GM19239 (cell line): ENCODE measurements around the gene HNRNPAB.

Experiments used
- DNase-seq: peaks from one replicate; pipeline ENCODE4 v3.0.0; 2011; ENCODE audit warnings: low spot score; ENCODE audit not compliant: insufficient read length
- FAIRE-seq: peaks from 2 replicates; lab custom pipeline; 2011; peaks lifted over from hg19 to GRCh38; lab: Jason Lieb, UNC

The HNRNPAB gene

GRCh38 chr5:178210686-178211085, 6.4 kb downstream of the HNRNPAB start:
- FAIRE-seq: no peak
- DNase-seq: no peak

GRCh38 chr5:178211095-178212048, 7.0 kb downstream of the HNRNPAB start:
- no peak for FAIRE-seq
- no peak for DNase-seq

GRCh38 chr5:178212241-178213002, 8.1 kb downstream of the HNRNPAB start:
- FAIRE-seq: no peak
- DNase-seq: no peak

GRCh38 chr5:178213003-178213461, 8.7 kb downstream of the HNRNPAB start:
- no peak for FAIRE-seq

GRCh38 chr5:178213748-178214151, 9.4 kb downstream of the HNRNPAB start:
- FAIRE-seq: no peak
- DNase-seq: no peak

More at GRCh38 chr5:178213003-178213461, 8.7 kb downstream of the HNRNPAB start:
- no peak for DNase-seq

- no peak for DNase-seq
- no peak for FAIRE-seq
Measured at GRCh38 chr5:178214160-178214803, 9.9 kb downstream of the HNRNPAB start.

GRCh38 chr5:178215280-178216002, 11.1 kb downstream of the HNRNPAB start:
- DNase-seq (no peak), FAIRE-seq (no peak)

- DNase-seq: no peak
- no peak for FAIRE-seq
Measured at GRCh38 chr5:178216088-178216534, 11.8 kb downstream of the HNRNPAB start.

GRCh38 chr5:178216779-178217178, 12.4 kb downstream of the HNRNPAB start:
- DNase-seq (no peak), FAIRE-seq (no peak)

- FAIRE-seq: no peak
- no peak for DNase-seq
Measured at GRCh38 chr5:178218237-178218776, 14.0 kb downstream of the HNRNPAB start.

- FAIRE-seq: no peak
Measured at GRCh38 chr5:178218827-178219226, 14.5 kb downstream of the HNRNPAB start.

GRCh38 chr5:178221282-178221681, 16.9 kb downstream of the HNRNPAB start:
- FAIRE-seq (no peak), DNase-seq (no peak)

More at GRCh38 chr5:178218827-178219226, 14.5 kb downstream of the HNRNPAB start:
- no peak for DNase-seq

- no peak for DNase-seq
Measured at GRCh38 chr5:178221853-178222252, 17.5 kb downstream of the HNRNPAB start.

GRCh38 chr5:178222292-178222691, 18.0 kb downstream of the HNRNPAB start:
- FAIRE-seq: no peak
- DNase-seq: no peak

More at GRCh38 chr5:178221853-178222252, 17.5 kb downstream of the HNRNPAB start:
- no peak for FAIRE-seq

GRCh38 chr5:178223196-178223773, 19.0 kb downstream of the HNRNPAB start:
- FAIRE-seq (no peak), DNase-seq (no peak)

GRCh38 chr5:178223828-178224335, 19.5 kb downstream of the HNRNPAB start:
- no peak for FAIRE-seq
- DNase-seq: no peak

- no peak for DNase-seq
- FAIRE-seq: no peak
Measured at GRCh38 chr5:178224403-178224802, 20.1 kb downstream of the HNRNPAB start.

- no peak for FAIRE-seq
- DNase-seq: no peak
Measured at GRCh38 chr5:178225174-178225573, 20.8 kb downstream of the HNRNPAB start.

GRCh38 chr5:178227138-178227659, 22.9 kb downstream of the HNRNPAB start:
- FAIRE-seq: no peak
- DNase-seq: no peak
